GM21576 (cell line): ENCODE data around the gene SV2A.
"Not testable (repeated sequence)": the region's sequence is repeated elsewhere in the genome, so short reads cannot be mapped to it uniquely, and the experiment has no call there.

Experiments used
- ATAC-seq: cut with Tn5 transposase; IDR thresholded peaks from one replicate; pipeline ENCODE4 v1.9.1; 2021; ENCODE audit warnings: mild to moderate bottlenecking, moderate library complexity; ENCODE audit not compliant: unreplicated experiment

The SV2A gene, protein sequence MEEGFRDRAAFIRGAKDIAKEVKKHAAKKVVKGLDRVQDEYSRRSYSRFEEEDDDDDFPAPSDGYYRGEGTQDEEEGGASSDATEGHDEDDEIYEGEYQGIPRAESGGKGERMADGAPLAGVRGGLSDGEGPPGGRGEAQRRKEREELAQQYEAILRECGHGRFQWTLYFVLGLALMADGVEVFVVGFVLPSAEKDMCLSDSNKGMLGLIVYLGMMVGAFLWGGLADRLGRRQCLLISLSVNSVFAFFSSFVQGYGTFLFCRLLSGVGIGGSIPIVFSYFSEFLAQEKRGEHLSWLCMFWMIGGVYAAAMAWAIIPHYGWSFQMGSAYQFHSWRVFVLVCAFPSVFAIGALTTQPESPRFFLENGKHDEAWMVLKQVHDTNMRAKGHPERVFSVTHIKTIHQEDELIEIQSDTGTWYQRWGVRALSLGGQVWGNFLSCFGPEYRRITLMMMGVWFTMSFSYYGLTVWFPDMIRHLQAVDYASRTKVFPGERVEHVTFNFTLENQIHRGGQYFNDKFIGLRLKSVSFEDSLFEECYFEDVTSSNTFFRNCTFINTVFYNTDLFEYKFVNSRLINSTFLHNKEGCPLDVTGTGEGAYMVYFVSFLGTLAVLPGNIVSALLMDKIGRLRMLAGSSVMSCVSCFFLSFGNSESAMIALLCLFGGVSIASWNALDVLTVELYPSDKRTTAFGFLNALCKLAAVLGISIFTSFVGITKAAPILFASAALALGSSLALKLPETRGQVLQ

DNA sequence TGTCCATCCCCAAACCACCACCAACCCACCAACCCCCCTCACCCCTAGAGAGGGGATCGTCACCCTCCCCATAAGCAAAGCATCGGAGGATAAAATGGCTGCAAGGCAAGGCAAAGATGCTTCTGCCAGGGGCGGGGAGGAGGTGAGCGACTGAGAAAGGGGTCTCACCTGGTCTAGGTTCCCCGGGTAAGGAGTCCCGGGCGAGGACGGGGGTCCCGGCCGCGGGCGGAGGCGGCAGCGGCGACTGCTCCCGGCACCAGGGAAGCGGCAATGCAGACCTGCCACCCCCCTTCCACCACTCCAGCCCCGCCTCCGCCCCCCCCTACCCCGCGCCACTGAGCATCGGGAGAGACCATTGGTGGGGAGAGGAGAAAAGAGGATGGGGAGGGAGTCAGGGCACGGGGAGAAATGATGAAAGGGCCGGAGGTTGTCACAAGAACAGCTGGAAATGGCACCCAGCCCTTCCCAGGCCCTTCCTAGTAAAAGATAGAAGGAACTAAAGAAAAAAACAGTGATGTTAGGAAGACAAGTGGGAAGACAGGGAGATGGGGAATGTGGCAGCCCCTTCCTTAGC is at the start of gene SV2A:
SV2A (minus strand) TSS at position 274 of the 574 bp plus-strand sequence. CDS start 4,004 bp downstream, outside the sequence.
- ATAC-seq, result no peak

DNA sequence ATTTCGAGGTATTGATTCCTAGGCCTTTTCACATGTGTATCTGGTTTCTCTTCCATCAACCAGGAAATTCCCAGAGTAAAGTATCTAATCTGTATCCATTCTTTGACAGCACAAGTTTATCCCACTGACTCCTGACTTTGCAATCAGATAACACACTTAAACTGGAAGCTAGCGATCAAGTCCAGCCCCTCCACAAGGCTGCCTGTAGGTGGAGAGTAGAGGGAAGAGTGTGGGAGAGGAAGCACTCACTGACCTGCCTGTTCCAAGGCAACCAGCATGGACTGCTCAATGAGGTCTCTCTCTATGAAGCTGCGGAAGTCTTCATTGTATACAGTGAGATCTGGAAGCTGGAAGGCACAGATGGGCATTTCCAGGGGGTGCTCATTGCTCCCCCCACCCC is 49.4 kb upstream of the SV2A start:
- ATAC-seq, result no peak

DNA sequence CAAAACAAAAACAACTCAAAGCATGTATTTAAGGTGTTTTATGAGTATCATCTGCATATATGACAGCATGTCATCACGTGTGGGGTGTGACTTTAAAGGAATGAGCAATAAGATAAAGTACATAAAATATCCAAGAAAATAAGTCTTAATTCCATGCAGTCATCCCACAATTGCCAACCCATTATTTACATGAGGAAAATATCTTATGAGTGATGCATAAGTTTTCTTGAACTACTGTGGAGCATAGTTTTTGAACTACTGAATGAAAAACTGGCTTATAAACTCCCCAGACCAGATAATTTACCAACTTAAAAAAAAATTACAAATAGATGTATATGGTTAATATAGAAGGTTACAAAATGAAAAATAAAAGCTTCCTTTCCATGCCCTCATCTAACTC is 48.8 kb upstream of the SV2A start:
- no peak for ATAC-seq

DNA sequence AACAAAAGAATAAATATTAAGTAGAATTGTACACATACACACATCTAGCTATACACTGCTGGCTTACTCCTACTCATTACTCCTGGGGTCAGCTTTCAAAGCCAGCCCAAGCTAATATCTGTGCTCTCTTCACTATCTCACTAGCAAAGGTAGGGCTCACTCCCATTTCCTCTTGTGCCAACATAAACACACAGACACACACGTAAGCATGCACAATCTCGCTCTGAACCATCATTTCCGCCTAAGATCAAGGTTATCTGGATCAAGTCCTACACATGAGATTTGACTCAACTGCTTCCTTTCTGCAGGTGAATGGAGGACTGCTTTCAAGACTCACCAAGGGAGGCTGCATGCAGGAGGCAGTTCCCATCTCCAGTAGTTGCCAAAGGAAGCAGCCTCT is 47.8 kb upstream of the SV2A start:
- no peak for ATAC-seq

DNA sequence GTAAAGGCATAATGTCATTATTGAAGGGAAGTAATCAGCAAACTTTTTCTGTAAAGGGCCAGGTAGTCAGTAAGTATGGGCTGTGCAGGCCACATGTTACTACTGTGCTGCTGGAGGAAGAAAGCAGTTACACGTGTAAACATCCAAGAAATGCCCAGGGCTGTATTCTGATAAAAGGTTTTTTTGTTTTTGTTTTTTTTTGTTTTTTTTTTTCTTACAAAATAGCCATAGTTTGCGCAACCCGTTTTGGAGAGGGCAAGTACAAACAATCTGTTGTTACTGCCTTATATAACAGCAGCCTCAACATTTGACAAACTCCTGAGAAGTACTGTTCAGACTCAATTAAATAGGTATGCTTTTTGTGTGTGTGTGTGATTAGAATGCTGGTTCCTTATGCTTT is 45.7 kb upstream of the SV2A start:
- ATAC-seq, result no peak

DNA sequence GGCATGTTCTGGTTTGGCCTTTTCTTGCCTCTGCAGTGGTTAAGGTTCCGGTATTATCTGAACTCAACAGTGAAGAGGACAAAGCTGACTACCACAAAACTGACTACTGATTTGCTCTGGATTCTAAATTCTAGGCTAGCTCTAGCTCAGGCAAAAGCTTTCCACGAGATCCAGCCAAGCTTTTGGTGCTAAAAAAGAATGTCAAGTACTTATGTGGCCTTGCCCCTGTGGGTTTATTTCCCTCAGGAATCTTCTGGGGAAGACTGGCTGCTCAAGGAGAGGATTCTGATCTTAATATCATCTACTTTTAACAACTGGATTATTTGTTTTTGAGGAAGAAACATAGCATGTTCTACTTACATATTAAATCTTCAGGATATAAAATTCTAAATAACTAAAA is 45.1 kb upstream of the SV2A start:
- ATAC-seq, result no peak

DNA sequence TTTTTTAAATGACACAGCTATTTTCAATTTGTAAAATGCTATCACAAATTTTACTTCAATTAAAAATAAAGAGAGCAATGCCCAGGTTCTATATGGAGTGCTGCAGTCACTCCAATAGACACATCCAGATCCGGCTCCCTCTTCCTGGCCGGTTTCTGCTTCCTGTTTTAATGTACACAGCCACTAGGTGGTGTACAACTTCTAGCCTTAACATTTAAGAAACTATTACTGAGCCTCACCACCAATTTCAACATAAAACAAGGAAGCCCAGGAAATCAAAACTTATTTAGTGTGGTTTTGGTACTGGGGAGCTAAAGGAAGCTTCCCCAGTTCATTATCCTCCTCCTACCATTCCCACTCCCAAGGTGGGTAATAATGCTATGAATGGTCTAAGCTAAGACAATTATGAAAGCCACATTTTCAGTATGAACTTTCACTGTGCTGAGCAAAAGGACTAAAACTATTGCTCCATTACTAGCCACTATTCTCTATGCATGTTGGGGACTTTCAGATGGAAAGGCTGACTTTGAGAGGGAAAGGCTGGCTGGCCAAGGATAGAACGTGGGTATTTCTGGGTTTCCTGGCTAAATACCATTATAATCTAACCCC is 44.5 kb upstream of the SV2A start:
- ATAC-seq, result no peak

DNA sequence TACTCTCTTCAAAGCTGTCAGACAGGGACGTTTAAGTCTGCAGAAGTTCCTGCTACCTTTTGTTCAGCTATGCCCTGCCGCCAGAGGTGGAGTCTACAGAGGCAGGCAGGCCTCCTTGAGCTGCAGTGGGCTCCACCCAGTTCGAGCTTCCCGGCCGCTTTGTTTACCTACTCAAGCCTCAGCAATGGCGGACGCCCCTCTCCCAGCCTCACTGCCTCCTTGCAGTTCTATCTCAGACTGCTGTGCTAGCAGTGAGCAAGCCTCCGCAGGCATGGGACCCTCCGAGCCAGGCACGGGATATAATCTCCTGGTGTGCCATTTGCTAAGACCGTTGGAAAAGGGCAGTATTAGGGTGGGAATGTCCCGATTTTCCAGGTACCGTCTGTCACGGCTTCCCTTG is 39.9 kb upstream of the SV2A start:
- not testable (repeated sequence) for ATAC-seq

DNA sequence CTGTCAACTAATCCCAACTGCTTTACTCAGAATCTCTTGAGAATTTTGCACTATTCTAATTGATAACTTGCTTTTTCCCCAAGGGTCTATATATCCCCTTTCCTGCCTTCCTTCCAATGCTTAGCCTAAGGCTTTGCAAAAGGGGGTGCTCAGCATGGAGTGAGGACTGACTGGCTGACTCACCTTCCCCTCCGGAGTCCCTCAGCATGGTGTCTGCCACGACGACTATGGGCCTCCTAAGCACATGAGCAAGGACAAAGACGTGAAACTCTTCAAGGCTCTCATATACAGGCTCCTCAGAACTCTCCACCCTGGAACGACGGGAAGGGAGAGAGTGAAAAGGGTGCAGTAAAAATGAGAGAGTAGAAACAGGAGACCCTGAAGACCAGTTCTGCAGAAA is 32.3 kb upstream of the SV2A start:
- ATAC-seq, result no peak

DNA sequence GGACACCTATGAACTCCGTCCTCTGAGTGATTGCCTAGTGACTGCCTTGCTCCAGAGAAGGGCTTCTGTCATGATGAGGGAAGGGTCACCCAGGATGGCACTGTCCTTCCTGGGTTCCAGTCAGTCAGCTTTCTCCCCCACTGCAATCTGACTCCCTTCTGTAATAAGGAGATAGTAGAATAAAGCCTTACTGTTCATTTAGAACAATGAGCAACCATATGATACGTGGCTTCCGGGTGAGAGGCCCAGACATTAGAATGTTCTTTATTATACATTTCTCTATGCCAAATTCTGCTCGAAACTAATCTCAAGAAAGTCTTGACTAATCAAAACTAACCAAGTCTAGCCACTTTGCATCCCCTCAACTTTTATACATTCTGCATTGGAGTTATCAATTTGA is 27.6 kb upstream of the SV2A start:
- ATAC-seq, result no peak

DNA sequence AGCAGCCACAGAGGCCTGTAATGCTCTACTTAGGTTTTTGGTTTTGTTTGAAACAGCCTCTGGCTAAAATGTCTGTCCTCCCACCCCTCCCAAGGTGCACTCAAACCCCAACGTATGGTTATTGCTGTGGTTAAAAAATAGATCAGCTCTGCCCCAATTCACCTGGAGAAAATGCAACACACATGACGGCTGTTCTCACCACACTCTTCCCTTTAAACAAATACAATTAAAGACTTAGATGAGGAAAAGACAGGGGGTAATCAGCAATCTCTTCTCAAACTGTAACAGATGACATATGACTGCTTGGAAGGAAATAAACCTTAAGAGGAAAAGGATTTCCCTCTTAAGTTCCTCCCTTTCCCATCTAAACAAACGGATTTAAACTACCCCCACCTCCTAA is 25.2 kb upstream of the SV2A start:
- ATAC-seq, result no peak

DNA sequence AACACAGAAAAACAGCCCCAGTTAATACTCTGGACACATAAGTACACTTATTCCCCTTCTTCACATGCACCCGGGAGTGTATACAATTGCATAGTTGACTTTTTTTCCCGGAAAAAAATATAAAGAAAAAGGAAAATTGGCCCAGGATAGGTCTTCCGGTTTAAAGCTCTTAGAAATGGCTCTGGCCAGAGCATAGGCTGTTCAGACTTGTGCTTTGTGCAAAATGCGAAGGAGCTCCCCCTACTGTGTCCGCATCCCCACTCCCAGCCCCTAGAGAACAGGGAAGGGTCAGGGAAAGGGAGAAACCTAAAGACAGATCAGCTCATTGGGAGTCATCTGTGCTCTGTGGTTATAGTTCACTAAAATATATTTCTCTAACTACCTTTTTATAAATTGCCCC is 24.6 kb upstream of the SV2A start:
- ATAC-seq, result no peak

DNA sequence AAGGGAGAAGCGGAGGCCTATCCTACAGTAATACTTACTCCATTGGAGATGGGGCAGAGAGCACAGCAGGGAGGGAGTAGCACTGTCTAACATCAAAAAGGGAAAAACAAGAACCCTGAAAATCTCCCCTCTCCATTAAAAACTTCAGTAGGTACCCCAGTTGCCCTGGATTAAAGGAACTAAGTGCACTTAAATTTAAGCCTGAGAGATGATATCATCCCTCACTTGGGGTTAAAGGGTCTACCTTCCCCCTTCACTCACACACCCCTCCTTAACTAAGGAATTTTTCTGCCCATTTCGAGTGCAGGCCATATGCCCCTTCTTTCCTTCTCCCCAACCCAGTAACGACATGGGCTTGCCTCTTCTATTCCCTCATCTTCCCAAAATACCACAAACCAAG is 22.8 kb upstream of the SV2A start:
- ATAC-seq, result no peak

DNA sequence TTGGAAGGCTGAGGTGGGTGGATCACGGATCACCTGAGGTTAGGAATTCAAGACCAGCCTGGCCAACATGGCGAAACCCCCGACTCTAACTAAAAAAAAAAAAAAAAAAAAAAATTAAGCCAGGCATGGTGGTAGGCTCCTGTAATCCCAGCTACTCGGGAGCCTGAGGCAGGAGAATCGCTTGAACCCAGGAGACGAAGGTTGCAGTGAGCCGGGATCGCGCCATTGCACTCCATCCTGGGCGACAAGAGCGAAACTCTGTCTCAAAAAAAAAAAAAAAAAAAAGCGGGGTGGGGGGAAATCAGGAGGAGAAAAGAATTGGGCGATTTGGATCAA is 21.0 kb upstream of the SV2A start:
- not testable (repeated sequence) for ATAC-seq

DNA sequence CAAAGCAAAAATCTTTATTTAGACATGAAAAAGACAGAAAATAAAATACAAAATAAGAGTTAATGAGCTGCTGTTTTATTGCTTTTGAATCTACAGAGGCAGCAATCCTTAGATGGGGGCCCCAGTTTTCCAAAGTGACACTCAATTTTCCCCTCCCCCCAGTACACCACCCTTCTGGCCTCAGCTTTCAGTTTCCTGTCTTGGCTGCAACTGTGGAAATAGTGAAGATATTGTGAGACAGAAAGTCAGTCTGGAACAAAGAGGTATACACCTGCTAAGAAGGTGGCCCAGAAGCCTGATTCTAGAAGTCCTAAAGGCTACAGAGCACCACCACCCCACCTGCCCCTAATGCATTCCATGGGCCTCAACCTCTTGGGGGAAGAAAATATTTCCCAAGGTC is 20.1 kb upstream of the SV2A start:
- no peak for ATAC-seq

DNA sequence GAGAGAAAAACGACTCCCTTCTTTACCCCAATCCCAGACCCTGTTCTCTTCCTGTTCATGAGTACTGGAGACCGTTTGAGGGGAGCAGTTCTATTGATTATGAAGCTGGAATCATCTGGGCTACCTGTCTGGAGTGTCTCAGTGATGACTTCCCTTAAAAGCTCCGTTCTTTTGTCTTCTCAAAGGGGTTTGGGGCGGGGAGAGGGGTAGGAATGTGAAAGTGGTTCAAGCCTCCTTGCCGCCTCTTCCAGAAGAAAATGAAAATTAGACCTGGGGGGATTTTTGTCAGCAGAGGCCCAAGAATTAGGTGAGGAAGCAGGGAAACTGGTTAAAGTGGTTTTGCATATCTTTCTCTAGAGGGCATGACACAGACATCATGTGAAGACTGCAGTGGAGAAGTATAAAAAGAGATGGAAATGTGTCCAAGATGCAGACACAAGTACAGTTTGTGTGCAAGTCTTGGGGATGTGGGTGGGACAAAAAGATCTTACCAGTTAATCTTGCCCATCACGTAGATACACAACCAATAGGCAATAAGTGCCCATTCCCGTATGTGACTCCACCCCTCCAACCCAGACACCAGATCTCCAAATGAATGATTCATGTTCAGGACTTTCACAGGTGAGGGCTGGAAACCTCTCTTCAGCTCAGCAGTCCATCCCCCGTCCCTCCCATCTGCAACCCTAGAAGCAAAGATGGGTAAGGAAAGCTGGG is 19.5 kb upstream of the SV2A start:
- no peak for ATAC-seq

DNA sequence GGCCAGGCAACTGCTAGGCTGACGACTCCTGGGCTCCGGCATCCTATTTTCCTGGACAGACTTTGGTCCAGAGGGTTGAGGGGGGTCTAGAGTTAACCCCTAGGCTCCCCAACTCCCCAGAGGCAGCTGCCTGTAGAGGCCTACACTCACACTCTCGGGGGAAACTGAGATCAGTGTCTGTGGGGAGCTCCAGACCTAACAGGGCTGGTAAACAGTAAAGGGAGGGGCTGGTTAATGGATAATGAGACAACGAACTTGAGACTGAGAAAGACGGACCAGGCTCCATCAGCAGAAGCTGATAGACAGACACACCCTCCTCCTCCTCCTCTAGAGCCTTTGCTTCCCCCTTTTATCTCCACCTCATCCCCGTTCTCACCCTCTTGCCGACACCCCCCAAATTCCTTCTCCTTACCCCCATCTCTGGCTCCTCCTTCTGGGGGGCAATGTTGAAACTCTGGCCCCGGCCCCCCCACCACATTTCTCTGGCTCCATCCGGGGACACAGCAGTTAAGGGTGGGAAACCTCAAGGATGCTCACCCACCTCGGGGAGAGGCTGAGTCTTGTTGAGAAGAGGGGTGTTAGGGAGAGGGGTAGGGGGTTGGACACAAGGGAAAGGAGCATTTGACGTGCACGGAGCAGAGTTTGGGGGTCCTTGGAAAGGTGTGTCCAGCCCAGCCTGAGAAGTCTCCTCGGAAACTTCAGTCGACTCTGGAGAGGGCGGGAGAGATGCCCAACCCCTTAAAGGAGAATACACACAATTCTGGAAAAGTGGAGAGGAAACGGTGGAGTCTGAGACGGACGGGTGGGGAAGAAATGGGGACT is 18.7 kb upstream of the SV2A start, which contains the start of gene MTMR11:
MTMR11 (minus strand) TSS at position 710 of the 822 bp plus-strand sequence; CDS start at position 478, 232 bp downstream.
- ATAC-seq, result no peak

DNA sequence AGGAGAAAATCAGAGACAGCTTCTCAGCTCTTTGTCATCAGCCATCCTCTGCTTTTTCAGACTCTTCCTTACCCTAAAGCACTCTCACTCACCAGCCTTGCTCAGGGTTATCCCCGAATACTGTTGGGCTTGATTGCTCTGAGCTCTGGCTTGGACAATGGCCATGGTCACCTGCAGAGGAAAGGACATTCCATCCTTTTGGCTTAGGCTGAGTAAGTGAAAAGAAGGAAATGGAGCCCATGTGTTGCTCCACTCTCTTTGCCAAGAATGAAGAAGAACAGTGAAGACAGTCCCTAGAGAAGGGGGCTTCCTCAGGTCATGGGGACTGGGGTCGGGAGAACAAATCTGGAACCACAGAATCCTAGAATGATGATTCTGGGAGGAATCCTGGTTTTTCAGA is 16.7 kb upstream of the SV2A start:
- no peak for ATAC-seq

DNA sequence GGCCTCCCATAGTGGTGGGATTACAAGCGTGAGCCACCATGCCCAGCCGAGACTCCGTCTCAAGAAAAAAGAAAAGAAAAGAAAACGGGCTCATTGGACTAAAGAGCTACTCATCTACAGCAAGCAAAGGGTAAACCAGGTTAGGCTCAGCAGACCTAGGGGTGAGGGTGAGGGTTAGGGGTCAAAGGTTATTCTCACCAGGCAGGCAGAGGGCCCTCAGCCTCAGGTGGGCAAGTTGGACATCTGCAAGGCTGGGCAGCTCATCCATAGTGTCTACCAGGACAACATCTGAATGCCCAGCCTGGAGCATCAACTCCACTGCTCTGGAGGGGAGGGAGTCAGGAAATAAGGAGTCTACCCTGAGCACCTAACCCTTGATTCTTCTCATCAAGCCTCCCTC is 15.6 kb upstream of the SV2A start:
- no peak for ATAC-seq

DNA sequence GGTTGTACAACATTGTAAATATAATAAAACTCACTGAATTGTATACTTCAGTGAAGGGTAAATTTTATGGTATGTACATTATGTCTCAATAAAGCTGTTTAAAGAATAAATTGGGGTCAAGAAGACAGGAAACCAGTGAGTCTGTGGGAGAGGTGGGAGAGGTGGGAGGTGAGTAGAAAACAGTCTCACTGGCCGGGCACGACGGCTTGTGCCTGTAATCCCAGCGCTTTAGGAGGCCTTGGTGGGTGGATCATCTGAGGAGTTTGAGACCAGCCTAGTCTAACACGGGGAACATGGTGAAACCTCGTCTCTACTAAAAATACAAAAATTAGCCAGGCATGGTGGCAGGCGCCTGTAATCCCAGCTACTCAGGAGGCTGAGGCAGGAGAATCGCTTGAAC is 14.8 kb upstream of the SV2A start:
- ATAC-seq, result no peak
